HG02970 (cell line): ENCODE data around the gene PTPRB.

Experiments used
- ATAC-seq: cut with Tn5 transposase; IDR thresholded peaks from one replicate; pipeline ENCODE4 v1.9.1; 2021; ENCODE audit warnings: mild to moderate bottlenecking, moderate library complexity, moderate number of reproducible peaks; ENCODE audit not compliant: unreplicated experiment, low FRiP score

Gene PTPRB

GRCh38 chr12:70644861-70645260 lies 7.6 kb upstream of the PTPRB start:
- no peak for ATAC-seq

- no peak for ATAC-seq
Observed at GRCh38 chr12:70643939-70644338, 6.7 kb upstream of the PTPRB start.

DNA sequence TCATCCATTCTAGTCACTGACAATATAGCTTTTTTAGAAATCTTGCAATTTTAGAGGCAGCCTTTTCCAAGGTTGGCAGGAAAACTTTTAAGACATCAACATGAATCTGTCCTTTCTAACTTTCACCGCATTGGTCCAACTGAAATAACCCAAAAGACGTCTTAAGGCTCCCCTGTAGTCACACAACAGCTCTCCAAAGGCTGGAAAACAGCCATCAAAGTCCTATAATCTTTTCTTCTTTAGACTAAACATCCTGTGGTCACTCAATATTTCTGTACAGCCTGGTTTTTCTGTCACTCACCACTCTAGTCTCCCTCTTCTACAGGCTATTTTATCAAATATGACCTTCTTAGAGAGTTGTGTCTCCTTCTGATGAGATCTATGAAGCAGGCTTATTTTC lies 4.5 kb upstream of the PTPRB start:
- ATAC-seq, result no peak

GRCh38 chr12:70640901-70641300 lies 3.7 kb upstream of the PTPRB start:
- no peak for ATAC-seq

- ATAC-seq, result no peak
Observed at GRCh38 chr12:70639535-70639934, 2.3 kb upstream of the PTPRB start.

DNA sequence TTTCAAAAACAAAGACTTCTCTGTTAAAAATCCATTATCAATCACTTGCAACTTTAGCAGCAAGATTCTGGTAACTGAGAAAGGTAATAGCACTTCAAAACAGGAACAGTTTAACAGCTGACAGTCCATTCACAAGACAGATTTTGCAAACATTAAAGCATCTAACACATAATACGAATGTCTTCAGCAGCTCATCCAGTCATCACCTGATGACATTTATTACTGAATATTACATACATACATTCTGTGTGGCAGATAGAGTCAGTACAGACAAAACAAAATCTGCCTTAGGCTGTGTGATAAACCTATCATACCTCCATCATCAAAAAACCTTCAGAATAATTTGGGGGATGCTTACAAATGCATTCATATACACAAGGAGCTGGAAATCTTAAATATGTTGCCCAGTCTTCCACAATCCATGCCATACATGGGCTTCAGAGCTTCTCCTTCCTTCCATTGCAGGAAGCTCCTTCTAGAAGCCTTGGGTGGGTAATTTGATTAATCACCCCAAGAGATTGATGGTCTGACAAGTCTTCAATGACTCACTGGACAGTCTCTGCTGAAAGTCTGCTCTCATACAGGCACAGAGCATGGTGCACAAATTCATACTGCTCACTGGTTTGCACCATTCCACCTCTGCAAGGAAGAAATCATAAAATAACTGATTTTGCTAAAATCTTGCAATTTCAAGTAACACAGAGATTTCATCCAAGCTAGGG lies 1.6 kb upstream of the PTPRB start:
- no peak for ATAC-seq

DNA sequence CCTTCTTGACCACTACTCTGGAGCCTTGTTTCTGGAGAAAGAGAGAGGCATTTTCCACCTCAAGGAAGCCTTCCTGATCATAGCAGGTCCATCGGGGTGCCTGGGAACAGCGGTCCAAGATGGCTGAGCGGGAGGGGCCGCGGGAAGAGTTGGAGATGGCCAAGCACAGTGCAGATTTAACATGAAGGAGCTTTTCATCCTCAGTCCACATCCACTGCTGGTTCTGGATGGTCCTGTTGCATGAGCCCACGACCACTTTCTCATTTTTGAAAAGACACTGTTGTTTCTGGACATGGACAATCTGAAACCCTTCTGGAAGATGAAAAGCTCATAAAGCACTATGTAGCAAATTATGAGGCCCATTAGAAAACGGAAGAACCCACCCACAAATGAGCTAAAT lies 1.5 kb downstream of the PTPRB start:
- ATAC-seq, result no peak

GRCh38 chr12:70628701-70629480 lies 8.3 kb downstream of the PTPRB start:
- no peak for ATAC-seq

DNA sequence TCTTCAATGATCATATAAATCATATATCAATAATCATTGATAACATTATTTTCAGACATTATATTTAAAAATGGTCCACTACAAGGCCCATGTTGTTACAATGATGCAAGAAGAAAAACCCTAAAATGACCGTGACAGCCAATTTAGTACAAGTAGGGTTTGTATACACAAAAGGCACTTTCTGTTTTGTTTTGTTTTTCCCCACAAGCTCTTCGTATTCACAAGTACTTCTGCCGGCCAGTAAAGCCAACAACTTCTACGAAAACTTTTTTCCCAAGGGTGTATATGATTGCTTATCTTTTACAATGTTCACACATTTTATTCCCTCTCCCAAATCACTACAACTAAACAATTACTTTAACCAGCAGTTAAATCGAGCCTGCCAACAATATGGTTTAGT lies 9.6 kb downstream of the PTPRB start:
- ATAC-seq, result no peak

- ATAC-seq, result no peak
Observed at GRCh38 chr12:70626180-70626579, 11.0 kb downstream of the PTPRB start.

DNA sequence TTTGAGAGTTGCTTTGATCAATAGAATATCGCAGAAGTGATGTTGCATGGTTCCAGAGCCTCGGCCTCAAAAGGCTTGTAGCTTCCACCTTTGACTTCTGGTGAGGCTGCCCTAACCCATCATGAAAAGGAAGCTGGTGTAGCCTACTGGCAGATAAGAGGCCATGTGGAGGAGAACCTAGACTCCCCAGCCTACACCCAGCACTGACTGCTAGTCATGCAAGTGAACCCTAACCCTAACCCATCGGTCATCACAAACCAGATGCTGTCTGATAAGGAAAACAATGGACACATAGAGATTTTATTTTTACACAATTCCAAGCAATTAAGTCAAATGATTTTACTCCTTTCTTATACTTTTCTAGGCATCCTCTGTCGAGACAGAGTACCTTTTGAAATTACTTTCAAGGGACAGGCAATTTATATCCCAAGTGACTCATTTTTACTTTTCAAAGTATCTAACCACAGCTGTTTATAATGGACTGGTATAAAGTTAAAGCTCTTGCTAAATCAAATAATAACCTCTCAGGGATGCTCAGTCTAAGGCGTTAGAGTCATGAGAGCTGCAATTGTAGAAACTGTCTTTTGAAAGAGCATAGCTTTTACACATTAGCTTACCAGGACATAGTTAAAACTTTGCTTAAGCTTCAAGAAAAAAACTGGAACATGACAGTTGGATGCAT lies 17.6 kb downstream of the PTPRB start:
- no peak for ATAC-seq

DNA sequence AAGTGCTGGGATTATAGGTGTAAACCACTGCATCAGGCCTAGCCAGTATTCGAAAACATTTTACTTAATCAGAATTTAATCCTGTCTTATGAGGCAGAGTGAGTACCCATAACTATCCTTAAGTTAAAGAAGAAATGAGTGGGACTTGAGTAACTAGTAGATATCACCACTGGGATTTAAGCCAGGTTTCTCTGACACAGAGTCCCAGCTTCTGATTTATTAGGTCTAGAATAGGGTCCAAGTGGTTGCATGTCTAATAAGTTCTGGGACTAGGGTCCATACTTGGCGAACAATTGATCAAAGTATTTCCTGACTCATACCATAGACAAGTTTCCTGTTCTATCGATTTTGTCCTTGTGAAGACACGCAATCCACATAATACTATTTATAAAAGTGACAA lies 18.9 kb downstream of the PTPRB start:
- ATAC-seq, result no peak

GRCh38 chr12:70617450-70617849 lies 19.8 kb downstream of the PTPRB start:
- ATAC-seq, result no peak

GRCh38 chr12:70615174-70615866 lies 21.9 kb downstream of the PTPRB start:
- ATAC-seq, result no peak

GRCh38 chr12:70609739-70610491 lies 27.3 kb downstream of the PTPRB start:
- ATAC-seq, result no peak

DNA sequence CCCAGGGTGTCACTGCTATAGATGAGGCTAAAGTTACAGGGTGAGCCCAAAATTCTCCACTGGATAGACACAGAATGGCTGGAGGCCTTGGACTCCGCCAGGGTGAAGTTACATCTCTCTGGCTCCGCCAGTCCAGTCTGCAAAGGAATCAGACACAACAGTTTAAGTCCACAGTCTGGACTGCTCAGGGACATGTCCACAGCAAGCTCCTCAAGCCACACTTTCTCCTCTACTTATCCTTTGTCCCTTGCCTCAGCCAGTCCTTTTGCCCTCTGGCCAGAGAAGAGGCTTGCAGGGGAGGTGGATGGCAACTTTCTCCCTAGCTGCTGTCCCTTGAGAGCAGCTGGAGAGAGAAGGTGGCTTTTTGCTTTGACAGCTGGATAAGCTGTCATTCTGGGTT lies 28.0 kb downstream of the PTPRB start:
- no peak for ATAC-seq

GRCh38 chr12:70608184-70608583 lies 29.0 kb downstream of the PTPRB start:
- ATAC-seq, result no peak

GRCh38 chr12:70607107-70607506 lies 30.1 kb downstream of the PTPRB start:
- ATAC-seq, result no peak

DNA sequence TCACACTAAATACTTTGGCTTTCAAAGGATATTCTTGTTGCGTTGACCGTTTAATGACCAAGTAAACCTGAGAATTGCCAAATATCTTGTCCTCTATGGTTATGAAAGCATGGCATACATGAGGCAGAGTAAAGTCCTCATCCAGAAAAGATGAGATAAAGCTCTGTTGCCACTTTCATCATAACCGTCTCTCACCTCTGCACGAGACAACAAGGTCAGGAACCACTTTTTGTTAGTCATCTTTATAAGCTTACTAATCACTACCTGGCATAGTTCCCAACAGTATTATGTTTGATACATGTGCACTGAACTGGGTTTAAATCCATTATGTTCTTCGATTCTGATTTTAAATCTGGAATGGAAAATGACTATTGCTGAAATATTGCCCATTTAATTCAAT lies 31.3 kb downstream of the PTPRB start:
- no peak for ATAC-seq

- no peak for ATAC-seq
Observed at GRCh38 chr12:70604662-70605061, 32.6 kb downstream of the PTPRB start.
